GM18951 (cell line): ENCODE data around the gene DDX51.

Experiments used
- POLR2A ChIP-seq: IDR thresholded peaks from 4 replicates; pipeline ENCODE4 v1.6.1; 2011; ENCODE audit warnings: mild to moderate bottlenecking; ENCODE audit not compliant: insufficient read length, insufficient read depth; ENCODE audit errors: extremely low read depth
- in situ Hi-C: fragments of 300-500 bp; cut with MboI; formaldehyde crosslinking; loops from one replicate; pipeline ENCODE4 v1.12.0; 2022; ENCODE audit warnings: low sequenced_read_pairs, mixed read lengths, inconsistent platforms; ENCODE audit not compliant: unreplicated experiment

The DDX51 gene

DNA sequence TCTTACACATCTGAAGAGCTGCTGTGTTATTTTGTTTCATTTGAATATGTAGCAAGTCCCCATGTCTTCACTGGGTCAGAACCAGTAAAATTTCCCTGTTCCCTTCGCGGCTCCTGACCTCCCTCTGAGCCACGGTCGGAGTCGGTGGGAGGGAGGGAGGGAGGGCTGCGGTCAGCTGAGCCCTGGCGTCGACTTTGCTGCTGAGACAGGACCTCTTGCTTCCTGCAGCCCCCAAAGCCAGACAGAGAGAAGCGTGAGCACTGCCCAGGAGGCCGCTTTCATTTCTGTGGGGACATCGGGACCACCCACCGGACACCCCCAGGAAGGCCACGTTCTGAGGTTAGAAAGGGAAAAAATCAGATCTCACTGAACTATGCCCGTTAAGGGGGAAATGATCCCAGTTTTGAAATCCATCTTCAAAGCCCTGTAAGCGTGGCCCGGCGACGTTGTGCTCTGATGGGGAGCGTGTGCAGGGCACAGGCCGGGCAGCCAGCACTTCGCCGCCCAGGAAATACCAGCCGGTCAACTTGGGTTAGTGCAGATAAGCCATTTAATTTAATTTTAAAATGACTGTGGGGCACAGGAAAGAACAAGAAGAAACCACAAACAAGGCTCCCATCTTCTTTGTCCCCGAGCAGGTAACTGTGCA is 42.2 kb upstream of the DDX51 start:
- in situ Hi-C loops = no loop called here
- no peak for TF ChIP-seq POLR2A

DNA sequence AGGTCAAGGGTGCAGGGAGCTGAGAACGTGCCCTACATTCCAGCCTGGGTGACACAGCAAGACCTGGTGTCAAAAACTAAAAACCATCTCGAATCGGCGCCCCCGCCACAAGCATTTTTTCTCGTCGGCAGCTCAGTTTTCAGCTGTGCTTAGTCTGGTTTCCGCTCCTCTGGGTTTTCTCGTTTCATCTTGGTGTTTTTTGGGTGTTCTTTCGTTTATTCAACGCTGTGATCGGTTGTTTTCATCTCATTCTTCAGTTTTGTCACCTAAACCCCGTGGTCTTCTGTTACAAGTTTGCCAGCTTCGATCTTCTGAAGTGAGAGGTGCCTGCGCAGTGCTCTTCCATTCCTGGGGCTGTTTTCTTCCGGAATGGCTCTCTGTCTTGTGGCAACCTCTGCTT is 41.6 kb upstream of the DDX51 start:
- in situ Hi-C loops = no loop called here
- no peak for TF ChIP-seq POLR2A

DNA sequence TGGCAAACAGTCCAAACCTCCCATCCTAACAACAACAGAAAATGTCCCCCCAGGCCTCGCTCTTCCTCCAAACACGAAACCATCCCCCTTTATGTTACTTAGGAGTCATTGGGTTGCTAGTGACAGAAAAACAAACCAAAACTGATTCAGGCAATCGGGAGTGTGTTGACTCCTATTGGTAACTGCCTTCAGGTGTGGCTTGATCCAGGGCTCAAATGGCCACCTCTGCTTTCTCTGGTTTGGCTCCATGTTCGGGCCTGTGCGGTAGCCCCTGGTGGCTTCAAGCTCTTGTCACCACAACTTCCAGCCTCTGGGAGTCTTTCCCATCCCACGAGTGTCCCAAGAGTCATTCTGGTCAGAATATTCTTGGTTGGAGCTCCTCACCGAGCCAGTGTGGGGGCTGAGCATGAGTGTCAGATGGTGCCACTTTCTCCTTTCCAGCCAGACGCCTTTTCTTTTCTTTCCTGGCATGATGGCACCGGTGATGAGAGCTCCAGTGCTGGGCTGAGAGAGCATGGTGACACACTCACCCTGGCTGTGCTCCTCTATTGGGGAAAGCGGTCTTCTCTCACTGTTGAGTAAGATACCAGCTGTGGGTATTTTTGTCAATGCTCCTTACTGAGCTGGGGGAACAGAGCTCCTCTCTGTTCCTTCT is 38.7 kb upstream of the DDX51 start:
- in situ Hi-C loops = no loop called here
- TF ChIP-seq POLR2A = no peak

DNA sequence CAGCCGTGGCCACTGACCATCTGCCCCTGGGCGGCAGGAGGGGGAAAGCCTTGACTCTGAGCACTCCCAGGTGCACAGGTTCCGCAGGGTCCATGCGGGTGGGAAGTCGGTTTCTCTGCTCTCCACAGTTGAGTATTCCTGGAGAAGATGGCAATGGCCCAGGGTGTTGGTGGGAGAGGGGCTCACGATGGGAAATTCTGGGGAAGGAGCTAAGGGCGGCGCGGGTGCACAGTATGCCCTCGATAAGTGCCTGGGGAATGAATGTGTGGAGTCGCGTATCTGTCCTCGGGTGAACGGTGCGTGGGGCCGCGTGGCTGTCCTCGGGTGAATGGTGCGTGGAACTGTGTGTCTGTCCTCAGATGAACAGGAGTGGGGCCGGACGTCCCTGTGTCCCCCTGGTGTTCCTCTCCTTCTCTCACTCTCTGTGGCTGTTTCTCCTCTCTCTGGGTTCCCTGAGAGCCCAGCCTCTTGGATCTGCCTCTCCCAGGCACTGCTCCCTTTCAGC is 38.1 kb upstream of the DDX51 start:
- in situ Hi-C loops = no loop called here

DNA sequence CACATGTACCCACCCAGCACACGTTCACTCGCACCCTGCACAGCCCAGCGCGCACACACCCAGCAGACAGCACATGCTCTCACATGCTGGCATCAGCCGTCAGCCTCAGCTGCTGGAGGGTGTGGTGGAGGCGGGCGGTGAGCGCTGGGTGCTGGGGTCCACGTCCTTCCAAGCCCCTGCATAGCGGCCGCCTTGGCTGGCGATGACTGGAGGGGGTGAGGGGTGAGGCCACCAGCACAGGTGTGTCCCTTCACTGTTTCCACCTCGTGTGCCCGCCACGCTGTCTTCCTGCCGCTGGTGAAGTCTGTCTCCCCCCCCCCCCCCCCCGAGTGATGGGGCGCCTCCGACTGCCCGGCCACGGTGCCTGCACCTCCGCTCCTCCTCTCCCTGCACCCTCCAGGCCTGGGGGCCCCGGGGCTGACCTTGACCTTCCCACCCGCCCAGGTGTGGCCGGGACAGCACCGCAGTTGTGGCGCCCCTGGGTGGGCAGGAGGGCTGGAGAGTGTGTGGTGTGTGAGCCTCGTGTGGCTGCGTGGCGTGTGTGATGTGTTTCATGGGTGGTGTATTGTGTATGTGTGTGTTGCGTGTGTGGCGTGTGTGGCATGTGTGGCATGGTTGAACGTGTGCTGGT is 37.6 kb upstream of the DDX51 start:
- in situ Hi-C loops = no loop called here
- no peak for TF ChIP-seq POLR2A

More for the DNA sequence above, 38.1 kb upstream of the DDX51 start:
- no peak for TF ChIP-seq POLR2A

DNA sequence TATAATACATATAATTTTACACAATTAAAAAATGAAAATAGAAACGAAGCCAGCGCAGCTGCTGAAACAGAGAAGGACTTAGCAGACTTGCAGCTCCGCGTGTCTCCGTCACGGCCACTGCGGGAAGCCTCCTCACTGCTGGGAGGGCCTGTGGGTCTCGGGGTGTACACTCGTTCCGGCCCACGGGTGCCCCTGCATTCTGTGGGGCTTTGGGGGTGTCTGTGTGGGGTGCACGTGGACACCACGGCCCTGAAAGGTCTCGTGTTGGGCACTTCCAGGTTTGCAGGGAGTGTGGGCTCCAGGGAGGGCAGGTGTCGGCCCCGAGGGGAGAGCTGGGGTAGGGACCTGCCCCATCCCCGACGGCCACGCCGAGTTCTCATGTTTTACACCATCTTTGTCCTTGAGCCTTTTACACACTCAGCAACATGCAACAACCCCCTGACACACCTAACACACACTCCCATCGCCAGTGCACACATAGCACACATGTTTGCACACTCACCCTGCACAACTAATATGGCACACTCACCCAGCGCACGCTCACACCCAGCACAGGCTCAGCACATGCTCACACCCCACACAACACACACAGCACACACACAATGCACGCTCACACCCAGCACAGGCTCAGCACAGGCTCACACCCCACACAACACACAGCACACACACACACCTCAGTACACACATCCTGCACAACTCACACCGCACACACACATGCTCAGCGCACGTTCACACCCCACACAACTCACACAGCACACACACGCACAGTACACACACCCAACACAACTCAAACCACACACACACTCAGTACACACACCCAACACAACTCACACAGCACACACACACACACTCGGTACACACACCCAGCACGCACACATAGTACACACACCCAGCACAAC is 36.8 kb upstream of the DDX51 start:
- TF ChIP-seq POLR2A = no peak
- in situ Hi-C loops = no loop called here

DNA sequence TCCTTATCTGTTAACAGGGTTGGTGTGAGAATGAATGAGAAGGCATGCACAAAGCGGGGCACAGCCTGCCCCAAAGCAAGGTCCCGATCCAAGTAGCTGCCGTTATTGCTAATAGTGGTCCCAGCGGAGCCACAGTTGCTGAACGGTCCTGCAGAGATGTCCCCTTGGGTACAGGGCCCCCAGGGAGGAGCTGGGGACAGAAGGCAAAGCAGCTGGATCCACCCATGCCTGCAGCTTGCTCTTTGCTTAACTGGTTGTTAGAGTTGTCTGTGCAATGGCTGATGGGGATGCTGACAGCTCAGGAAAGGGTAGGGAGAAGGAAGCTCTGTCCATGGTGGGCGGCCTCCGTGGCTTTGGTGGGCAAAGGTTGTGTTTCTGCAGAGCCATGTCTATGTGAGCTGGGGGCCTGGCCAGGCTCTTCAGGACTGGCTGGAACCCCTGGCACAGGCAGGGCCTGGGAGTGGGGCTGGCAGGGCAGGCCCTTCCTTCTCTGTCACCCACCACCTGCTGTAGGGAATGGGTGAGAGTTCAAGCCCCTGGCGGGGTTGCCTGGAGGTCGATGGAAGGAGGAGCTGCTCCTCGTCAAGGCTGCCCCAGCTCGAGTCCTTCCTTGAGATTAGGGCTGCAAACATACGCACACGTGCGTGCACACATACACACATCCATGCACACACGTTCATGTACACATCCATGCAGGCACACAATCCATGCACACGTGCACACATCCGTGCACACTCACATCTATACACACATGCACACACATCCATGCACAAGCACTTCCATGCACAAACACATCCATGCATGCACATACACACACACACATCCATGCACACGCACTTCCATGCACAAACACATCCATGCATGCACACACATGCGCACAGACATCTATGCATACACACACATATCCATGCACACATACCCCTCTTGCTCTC is 35.6 kb upstream of the DDX51 start:
- no peak for TF ChIP-seq POLR2A
- in situ Hi-C loops = no loop called here

DNA sequence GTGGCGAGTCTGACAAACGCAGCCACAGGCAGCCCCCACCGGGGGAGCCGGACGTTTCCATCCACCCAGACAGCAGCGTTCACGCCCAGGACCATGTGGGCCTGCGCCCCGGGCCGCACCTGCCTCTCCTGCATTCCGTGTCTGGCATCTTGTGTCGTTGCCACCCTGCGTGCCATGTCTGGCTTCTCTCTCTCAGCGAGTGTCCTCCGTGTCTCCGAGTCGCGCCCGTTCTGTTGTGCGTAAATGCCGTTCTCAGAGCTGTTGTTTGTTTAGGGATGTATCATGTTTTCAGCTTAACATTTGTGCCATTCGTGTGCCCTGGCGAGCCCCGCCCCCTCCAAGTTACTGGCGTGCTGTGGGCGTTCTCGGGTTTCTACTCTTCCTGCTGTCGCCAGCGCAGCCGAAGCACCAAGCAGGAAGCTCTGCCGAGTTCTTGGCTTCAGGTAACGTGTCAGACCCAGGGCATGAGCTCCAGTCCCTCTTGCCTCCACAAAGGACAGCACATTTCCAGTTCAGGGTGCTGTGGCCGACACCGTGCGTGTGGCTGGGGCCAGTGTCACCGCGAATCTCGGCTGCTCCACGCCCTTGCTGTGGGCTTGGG is 34.8 kb upstream of the DDX51 start:
- in situ Hi-C loops = no loop called here
- no peak for TF ChIP-seq POLR2A

DNA sequence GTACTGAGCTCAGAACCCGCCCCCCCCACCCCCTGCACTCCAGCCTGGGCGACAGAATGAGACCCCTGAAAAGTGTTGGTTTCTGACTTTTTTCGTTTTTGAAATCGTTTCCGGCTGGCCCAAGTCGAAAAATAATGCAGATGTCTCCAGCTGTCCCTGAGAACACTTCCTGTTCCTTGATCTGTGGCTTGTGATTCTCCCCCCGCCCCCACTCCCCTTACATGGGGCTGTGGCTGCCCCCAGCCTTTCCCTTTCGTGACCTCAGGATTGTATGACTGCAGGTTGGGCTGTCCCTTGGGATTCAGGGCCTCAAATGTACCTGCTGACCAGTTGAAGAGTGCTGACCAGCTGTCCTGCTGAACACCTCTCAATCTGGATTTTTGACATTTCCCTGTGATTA is 34.2 kb upstream of the DDX51 start:
- no peak for TF ChIP-seq POLR2A
- in situ Hi-C loops = no loop called here

DNA sequence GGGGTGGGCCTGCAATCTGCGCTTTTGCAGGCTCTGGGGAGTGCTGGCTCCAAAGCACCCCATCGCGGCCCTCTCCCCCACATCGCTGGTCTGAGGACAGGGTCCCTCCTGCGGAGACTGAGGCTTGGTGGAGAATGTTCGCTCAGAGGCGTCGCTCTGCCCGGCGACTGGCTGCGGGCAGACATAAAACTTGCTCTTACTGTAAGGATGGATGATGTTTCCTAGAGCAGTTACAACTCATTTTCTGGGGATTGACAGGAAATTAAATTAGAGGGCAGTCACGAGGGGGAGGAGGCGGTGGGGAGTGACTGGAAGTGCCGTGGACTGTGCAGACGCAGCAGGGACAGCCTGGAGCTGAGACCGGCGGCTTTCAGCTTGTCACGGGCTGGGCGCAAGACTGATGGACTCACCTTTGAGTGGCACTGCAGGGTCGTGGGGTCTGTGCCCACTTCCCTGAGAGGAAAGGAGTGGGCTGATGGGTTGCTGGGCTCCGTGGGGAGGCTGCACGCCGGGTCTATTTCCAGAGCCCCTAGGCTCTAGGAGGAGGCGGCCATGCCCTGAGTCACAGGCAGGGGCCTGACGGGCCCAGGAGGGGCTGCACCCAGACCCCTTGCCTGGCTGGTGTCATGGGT is 32.9 kb upstream of the DDX51 start:
- no peak for TF ChIP-seq POLR2A
- in situ Hi-C loops = no loop called here

DNA sequence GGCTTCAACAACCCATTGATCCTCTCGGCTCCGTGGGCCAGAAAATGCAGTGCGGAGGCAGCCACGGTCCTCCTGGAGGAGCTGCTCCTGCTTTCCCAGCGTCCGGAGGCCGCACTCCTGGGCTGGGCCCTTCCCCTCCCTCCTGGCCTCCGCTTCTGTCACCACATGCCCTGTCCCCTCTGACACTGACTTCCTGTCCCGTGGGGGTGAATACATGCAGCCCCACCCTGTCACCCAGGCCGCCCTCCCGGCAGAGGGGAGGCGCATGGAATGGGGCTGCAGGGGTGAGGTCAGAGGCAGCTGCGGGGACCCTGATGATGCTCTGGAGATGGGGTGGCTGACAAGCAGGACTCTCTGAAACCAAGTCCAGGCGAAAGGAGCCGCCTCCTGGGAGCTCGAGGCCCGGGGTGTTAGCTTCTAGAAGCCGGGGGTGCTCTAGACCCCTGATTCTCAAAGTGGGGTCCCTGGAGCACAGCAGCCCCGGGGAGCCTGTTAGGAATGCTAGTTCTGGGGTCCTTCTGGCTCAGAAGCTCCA is 32.3 kb upstream of the DDX51 start:
- in situ Hi-C loops = no loop called here

More for the DNA sequence above, 32.3 kb upstream of the DDX51 start:
- TF ChIP-seq POLR2A = no peak
